NCI-H2196 (cell line): Measurements from ENCODE around the gene MCAT.
A peak's percentile ranks its signal among the peaks of the same experiment; 100 is the strongest.

ENCODE experiments used
- DNase-seq: peaks from one replicate; lab custom pipeline; 2025; ENCODE audit not compliant: unreplicated experiment; lab: John Stamatoyannopoulos, UW

Gene MCAT

GRCh38 chr22:43173566-43173965, 30.4 kb upstream of the MCAT start:
- DNase-seq = no peak

- DNase-seq = no peak
Observed at GRCh38 chr22:43172191-43172590, 29.0 kb upstream of the MCAT start.

GRCh38 chr22:43171607-43172006, 28.4 kb upstream of the MCAT start:
- DNase-seq = no peak

GRCh38 chr22:43171019-43171491, 27.9 kb upstream of the MCAT start:
- no peak for DNase-seq

- no peak for DNase-seq
Observed at GRCh38 chr22:43170131-43170480, 26.9 kb upstream of the MCAT start.

- no peak for DNase-seq
Observed at GRCh38 chr22:43169310-43170130, 26.3 kb upstream of the MCAT start.

- no peak for DNase-seq
Observed at GRCh38 chr22:43168471-43169309, 25.5 kb upstream of the MCAT start.

GRCh38 chr22:43167001-43167589, 23.9 kb upstream of the MCAT start:
- DNase-seq = no peak

- no peak for DNase-seq
Observed at GRCh38 chr22:43166132-43166930, 23.1 kb upstream of the MCAT start.

- DNase-seq = no peak
Observed at GRCh38 chr22:43164636-43165035, 21.4 kb upstream of the MCAT start.

- no peak for DNase-seq
Observed at GRCh38 chr22:43163241-43163795, 20.1 kb upstream of the MCAT start.

- no peak for DNase-seq
Observed at GRCh38 chr22:43162412-43163150, 19.4 kb upstream of the MCAT start.

GRCh38 chr22:43160497-43161126, 17.4 kb upstream of the MCAT start:
- no peak for DNase-seq

GRCh38 chr22:43159484-43160178, 16.4 kb upstream of the MCAT start:
- DNase-seq = peak; percentile 16

GRCh38 chr22:43158778-43159483, 15.7 kb upstream of the MCAT start:
- no peak for DNase-seq

- no peak for DNase-seq
Observed at GRCh38 chr22:43157874-43158546, 14.8 kb upstream of the MCAT start.

- DNase-seq = no peak
Observed at GRCh38 chr22:43156413-43156812, 13.2 kb upstream of the MCAT start.

GRCh38 chr22:43155789-43156188, 12.6 kb upstream of the MCAT start:
- no peak for DNase-seq
